Measurements from ENCODE around the gene RFTN1. TPM values are rescaled to one million over a fixed set of nuclear protein-coding genes. Genes with fewer than 3 reads are reported as not detected.

The RFTN1 gene
- total and polyA plus RNA-seq, 10 of the 15 experiments (the other 5 are each of a cell fraction or from before 2014, with no cell fraction given) = 20.6 to 213 (median 147) TPM

- TF ChIP-seq USF2 (IDR thresholded peaks at IDR 0.05; ENCODE audit: borderline replicate concordance, low read depth, low read length) (no peak), HCFC1 (IDR thresholded peaks at IDR 0.05; ENCODE audit: low read length) (no peak), MTA2 (IDR thresholded peaks at IDR 0.05; ENCODE audit: low read depth) (peak; percentile 88), EED (IDR thresholded peaks at IDR 0.05; ENCODE audit: low read depth) (peak; percentile 92), PML (IDR thresholded peaks at IDR 0.05; ENCODE audit: low read length) (no peak; the same call in 1 of the 2 replicates)
Observed at GRCh38 chr3:16433701-16434151, 79.8 kb downstream of the RFTN1 start (continued).

- Histone ChIP-seq H3K4me2 (ENCODE audit: control insufficient read depth, insufficient read depth) (peak overlapping the region; percentile 22), H3K9me3 (replicated peaks; ENCODE audit: control insufficient read depth, insufficient read depth, low read length) (no peaks in the 10 kb centered on the region), H3K36me3 (ENCODE audit: control insufficient read depth in 2 of 2, insufficient read depth in 2 of 2, low read length in 1 of 2) (peaks cover 7 to 21% of the 10 kb centered on the region in 2 experiments), H2AFZ (ENCODE audit: control insufficient read depth, low read depth, low read length) (no peak overlapping the region), H3K9ac (ENCODE audit: control insufficient read depth, insufficient read depth, low read length) (no peak overlapping the region), H3K27ac (ENCODE audit: control insufficient read depth, insufficient read depth) (peak overlapping the region; percentile 59), H3K4me3 (no peak overlapping the region), H3K4me1 (ENCODE audit: control insufficient read depth, insufficient read depth, low read length) (peaks cover 39% of the 10 kb centered on the region), H3K27me3 (replicated peaks in 1 of 2; ENCODE audit: control insufficient read depth in 2 of 2, insufficient read depth in 2 of 2, low read length in 1 of 2) (no peaks in the 10 kb centered on the region), H4K20me1 (ENCODE audit: control insufficient read depth, insufficient read depth) (no peaks in the 10 kb centered on the region), H3K79me2 (ENCODE audit: control insufficient read depth, insufficient read depth, low read length) (peaks cover 36% of the 10 kb centered on the region)
- DNase-seq (ENCODE audit: low read depth, low spot score) = no peak
- ChIA-PET POLR2A (interaction anchor here (0.6 to 1.0 kb wide), 3 partner anchors 19 to 51 kb away, joined by 3 to 5 read pairs (median 5); no protein-coding TSS in a partner anchor), CTCF (interaction anchor here (1.0 to 1.1 kb wide), 2 partner anchors 35 to 55 kb away, joined by 3 read pairs; no protein-coding TSS in a partner anchor), RAD21 (ENCODE audit: unreplicated experiment) (interaction anchor here (0.6 to 2.2 kb wide), 15 partner anchors 9 to 409 kb away, joined by 3 to 11 read pairs (median 3); no protein-coding TSS in a partner anchor), SMC1A (ENCODE audit: uncharacterized antibody, unreplicated experiment) (interaction anchor here (0.6 to 4.4 kb wide), 13 partner anchors 9 to 85 kb away, joined by 3 to 28 read pairs (median 8); no protein-coding TSS in a partner anchor)
- no TSS peak for BruUV-seq (replicated peaks)
- peak; percentile 13 for FAIRE-seq
- WGBS (ENCODE audit: insufficient coverage, insufficient replicate concordance, low lambda C conversion rate, missing lambda C conversion rate) = 8% methylated on average over 3 of the region's 3 CpGs
- peak; percentile 52 for ATAC-seq
- intact Hi-C loops (cut with micrococcal nuclease; ENCODE audit: unreplicated experiment) = loop anchor here (2.0 to 5.0 kb wide), 2 partner anchors 60 to 120 kb away; no protein-coding TSS in a partner anchor
- in situ Hi-C loops (cut with MboI) = no loop called here
- TF ChIP-seq NFYA (IDR thresholded peaks at IDR 0.05; ENCODE audit: borderline replicate concordance, low read depth, low read length) (no peak), CUX1 (IDR thresholded peaks at IDR 0.05; ENCODE audit: insufficient replicate concordance, low read depth, low read length) (no peak), MEF2A (IDR thresholded peaks at IDR 0.05; ENCODE audit: insufficient read depth, low read depth, low read length) (no peak), RELB (IDR thresholded peaks at IDR 0.05; ENCODE audit: low read depth) (no peak), RCOR1 (conservative IDR thresholded peaks at IDR 0.05; ENCODE audit: low read depth, low read length) (no peak), ATF7 (IDR thresholded peaks at IDR 0.05; ENCODE audit: low read depth) (peak; percentile 61; the same call in 1 of the 2 replicates), RUNX3 (IDR thresholded peaks at IDR 0.05; ENCODE audit: low read length) (peak; percentile 26; the same call in 1 of the 2 replicates), POU2F2 (IDR thresholded peaks at IDR 0.05; ENCODE audit: borderline replicate concordance, low read depth, low read length) (peak; percentile 27; the same call in 1 of the 3 replicates), RB1 (IDR thresholded peaks at IDR 0.05; ENCODE audit: borderline replicate concordance) (no peak), NR2C2 (IDR thresholded peaks at IDR 0.05; ENCODE audit: borderline replicate concordance, control insufficient read depth, insufficient read length, low read depth) (no peak)
Observed at GRCh38 chr3:16432714-16433113, 80.8 kb downstream of the RFTN1 start.
